WTC11 (cell line): ENCODE data around the gene EXOC6. TPM values are rescaled to one million over a fixed set of nuclear protein-coding genes. Genes with fewer than 3 reads are reported as not detected.
"Not testable (repeated sequence)": the region's sequence is repeated elsewhere in the genome, so short reads cannot be mapped to it uniquely, and the experiment has no call there.

ENCODE experiments used
- ATAC-seq: fragments of 200-7000 bp; cut with Tn5 transposase; 2 replicates; pipeline ENCODE4 v1.10.0; 2021; ENCODE audit warnings: mild to moderate bottlenecking, moderate library complexity
- CTCF ChIA-PET: fragments of 300-600 bp; sonication (Branson Sonifier 250); formaldehyde crosslinking; loops from one replicate; lab custom pipeline; 2021; ENCODE audit warnings: antibody characterized with exemption; lab: Charles Lee
- POLR2A ChIA-PET: fragments of 350-600 bp; sonication (Branson Sonifier 250); formaldehyde crosslinking; loops from one replicate; lab custom pipeline; 2021; ENCODE audit warnings: antibody characterized with exemption; lab: Charles Lee
- DNase-seq: peaks from one replicate; pipeline ENCODE4 v3.0.0; 2021; ENCODE audit warnings: low spot score
- H3K27ac Mint-ChIP-seq: 2 replicates; pipeline ENCODE4 v1.8.0; 2021; ENCODE audit warnings: mixed read lengths
- H3K27me3 Mint-ChIP-seq: 2 replicates; pipeline ENCODE4 v1.8.0; 2021; ENCODE audit warnings: low read depth, mild to moderate bottlenecking, moderate library complexity, mixed read lengths
- H3K36me3 Mint-ChIP-seq: 2 replicates; pipeline ENCODE4 v1.8.0; 2021; ENCODE audit warnings: mixed read lengths
- H3K4me1 Mint-ChIP-seq: 2 replicates; pipeline ENCODE4 v1.8.0; 2022; ENCODE audit warnings: mixed read lengths
- H3K4me3 Mint-ChIP-seq: 2 replicates; pipeline ENCODE4 v1.8.0; 2021; ENCODE audit warnings: mild to moderate bottlenecking, moderate library complexity, mixed read lengths
- H3K9me3 Mint-ChIP-seq: 2 replicates; pipeline ENCODE4 v1.8.0; 2021; ENCODE audit warnings: mixed read lengths
- ATF1 ChIP-seq: sonication (generic); formaldehyde crosslinking; IDR thresholded peaks from 2 replicates; pipeline ENCODE4 v1.8.1; 2023; ENCODE audit warnings: mild to moderate bottlenecking, moderate library complexity, missing genetic modification reagents
- CREM ChIP-seq: sonication (generic); formaldehyde crosslinking; IDR thresholded peaks from 2 replicates; pipeline ENCODE4 v1.8.1; 2022; ENCODE audit warnings: mild to moderate bottlenecking, missing genetic modification reagents, moderate library complexity
- EMX1 ChIP-seq: fragments of 250-450 bp; sonication (Bioruptor Pico); IDR thresholded peaks from 2 replicates; pipeline ENCODE4 v1.8.0; 2021; ENCODE audit warnings: mild to moderate bottlenecking
- ESRRA ChIP-seq: sonication (generic); formaldehyde crosslinking; IDR thresholded peaks from 2 replicates; pipeline ENCODE4 v1.8.1; 2022; ENCODE audit warnings: mild to moderate bottlenecking, missing genetic modification reagents, borderline replicate concordance
- GRHL2 ChIP-seq: fragments of 250-450 bp; sonication (Bioruptor Pico); IDR thresholded peaks from 2 replicates; pipeline ENCODE4 v1.8.0; 2022; ENCODE audit warnings: mild to moderate bottlenecking, moderate library complexity; ENCODE audit not compliant: insufficient replicate concordance, severe bottlenecking
- HMGA2 ChIP-seq: fragments of 250-450 bp; sonication (Bioruptor Pico); IDR thresholded peaks from 2 replicates; pipeline ENCODE4 v1.4.0; 2021; ENCODE audit warnings: mild to moderate bottlenecking, moderate library complexity
- JAZF1 ChIP-seq: fragments of 250-450 bp; sonication (Bioruptor Pico); IDR thresholded peaks from 2 replicates; pipeline ENCODE4 v1.9.0; 2021; ENCODE audit warnings: moderate library complexity, mild to moderate bottlenecking, inconsistent platforms
- KAT7 ChIP-seq: sonication (generic); formaldehyde crosslinking; IDR thresholded peaks from 2 replicates; pipeline ENCODE4 v1.8.1; 2023; ENCODE audit warnings: missing genetic modification reagents, mild to moderate bottlenecking, borderline replicate concordance
- NFATC4 ChIP-seq: fragments of 250-450 bp; sonication (Bioruptor Pico); IDR thresholded peaks from 2 replicates; pipeline ENCODE4 v1.9.0; 2021; ENCODE audit warnings: mild to moderate bottlenecking
- NFYB ChIP-seq: sonication (generic); formaldehyde crosslinking; conservative IDR thresholded peaks from 2 replicates; pipeline ENCODE4 v1.8.0; 2022; ENCODE audit warnings: low read depth, missing genetic modification reagents
- NR2C2 ChIP-seq: sonication (generic); formaldehyde crosslinking; IDR thresholded peaks from 2 replicates; pipeline ENCODE4 v1.8.0; 2022; ENCODE audit warnings: mild to moderate bottlenecking, missing genetic modification reagents
- OVOL2 ChIP-seq: fragments of 250-450 bp; sonication (Bioruptor Pico); IDR thresholded peaks from 2 replicates; pipeline ENCODE4 v1.9.0; 2021; ENCODE audit warnings: mild to moderate bottlenecking, borderline replicate concordance
- ZBTB21 ChIP-seq: sonication (generic); formaldehyde crosslinking; IDR thresholded peaks from 2 replicates; pipeline ENCODE4 v1.8.1; 2023; ENCODE audit warnings: mild to moderate bottlenecking, missing genetic modification reagents, borderline replicate concordance
- ZNF138 ChIP-seq: sonication (generic); formaldehyde crosslinking; conservative IDR thresholded peaks from 2 replicates; pipeline ENCODE4 v1.8.1; 2022; ENCODE audit warnings: mild to moderate bottlenecking, moderate library complexity, missing genetic modification reagents
- total RNA-seq: library from RNA; stranded (reverse); gene quantifications from 3 replicates; pipeline ENCODE4 v1.2.3, GENCODE V29; 2021
- TF ChIP-seq, protein P1 (sequence below): sonication (generic); formaldehyde crosslinking; IDR thresholded peaks from 2 replicates; pipeline ENCODE4 v1.8.1; 2023; ENCODE audit warnings: mild to moderate bottlenecking, moderate library complexity, missing genetic modification reagents
- TF ChIP-seq, protein P2 (sequence below): sonication (generic); formaldehyde crosslinking; IDR thresholded peaks from 2 replicates; pipeline ENCODE4 v1.8.0; 2022; ENCODE audit warnings: missing genetic modification reagents
- TF ChIP-seq, protein P3 (sequence below): sonication (generic); formaldehyde crosslinking; IDR thresholded peaks from 2 replicates; pipeline ENCODE4 v1.8.1; 2023; ENCODE audit warnings: mild to moderate bottlenecking, missing genetic modification reagents
- TF ChIP-seq, protein P4 (sequence below): sonication (generic); formaldehyde crosslinking; IDR thresholded peaks from 2 replicates; pipeline ENCODE4 v1.8.0; 2022; ENCODE audit warnings: mild to moderate bottlenecking, missing genetic modification reagents
- TF ChIP-seq, protein P5 (sequence below): sonication (generic); formaldehyde crosslinking; IDR thresholded peaks from 2 replicates; pipeline ENCODE4 v1.8.1; 2022; ENCODE audit warnings: missing genetic modification reagents, borderline replicate concordance
- TF ChIP-seq, protein P6 (sequence below): sonication (generic); formaldehyde crosslinking; IDR thresholded peaks from 2 replicates; pipeline ENCODE4 v1.8.1; 2022; ENCODE audit warnings: mild to moderate bottlenecking, missing genetic modification reagents, moderate library complexity, borderline replicate concordance
- TF ChIP-seq, protein P7 (sequence below): fragments of 250-450 bp; sonication (Bioruptor Pico); IDR thresholded peaks from 2 replicates; pipeline ENCODE4 v1.8.0; 2021; ENCODE audit warnings: mild to moderate bottlenecking

Gene EXOC6
- total RNA-seq, 1 experiment from 2014 or later, result 5.0 TPM

DNA sequence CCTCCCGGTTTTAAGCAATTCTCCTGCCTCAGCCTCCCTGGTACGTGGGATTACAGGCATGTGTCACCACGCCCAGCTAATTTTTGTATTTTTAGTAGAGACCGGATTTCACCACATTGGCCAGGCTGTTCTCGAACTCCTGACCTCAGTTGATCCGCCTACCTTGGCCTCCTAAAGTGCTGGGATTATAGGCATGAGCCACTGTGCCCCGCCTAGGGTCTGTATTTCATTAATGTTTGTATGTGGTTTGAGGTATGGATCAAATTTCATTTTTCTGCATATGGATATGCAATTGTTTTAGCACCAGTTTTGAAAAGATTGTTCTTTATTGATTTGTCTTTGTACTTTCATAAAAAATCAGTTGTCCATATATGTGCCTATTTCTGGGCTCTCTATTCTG, 251.3 kb downstream of the EXOC6 start (continued):
- TF ChIP-seq, protein P1, sequence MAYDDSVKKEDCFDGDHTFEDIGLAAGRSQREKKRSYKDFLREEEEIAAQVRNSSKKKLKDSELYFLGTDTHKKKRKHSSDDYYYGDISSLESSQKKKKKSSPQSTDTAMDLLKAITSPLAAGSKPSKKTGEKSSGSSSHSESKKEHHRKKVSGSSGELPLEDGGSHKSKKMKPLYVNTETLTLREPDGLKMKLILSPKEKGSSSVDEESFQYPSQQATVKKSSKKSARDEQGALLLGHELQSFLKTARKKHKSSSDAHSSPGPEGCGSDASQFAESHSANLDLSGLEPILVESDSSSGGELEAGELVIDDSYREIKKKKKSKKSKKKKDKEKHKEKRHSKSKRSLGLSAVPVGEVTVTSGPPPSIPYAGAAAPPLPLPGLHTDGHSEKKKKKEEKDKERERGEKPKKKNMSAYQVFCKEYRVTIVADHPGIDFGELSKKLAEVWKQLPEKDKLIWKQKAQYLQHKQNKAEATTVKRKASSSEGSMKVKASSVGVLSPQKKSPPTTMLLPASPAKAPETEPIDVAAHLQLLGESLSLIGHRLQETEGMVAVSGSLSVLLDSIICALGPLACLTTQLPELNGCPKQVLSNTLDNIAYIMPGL (CRISPR knock-in tag), result no peak
- TF ChIP-seq ZNF138 (CRISPR knock-in tag), result no peak
- TF ChIP-seq GRHL2, result no peak
- TF ChIP-seq, protein P2, sequence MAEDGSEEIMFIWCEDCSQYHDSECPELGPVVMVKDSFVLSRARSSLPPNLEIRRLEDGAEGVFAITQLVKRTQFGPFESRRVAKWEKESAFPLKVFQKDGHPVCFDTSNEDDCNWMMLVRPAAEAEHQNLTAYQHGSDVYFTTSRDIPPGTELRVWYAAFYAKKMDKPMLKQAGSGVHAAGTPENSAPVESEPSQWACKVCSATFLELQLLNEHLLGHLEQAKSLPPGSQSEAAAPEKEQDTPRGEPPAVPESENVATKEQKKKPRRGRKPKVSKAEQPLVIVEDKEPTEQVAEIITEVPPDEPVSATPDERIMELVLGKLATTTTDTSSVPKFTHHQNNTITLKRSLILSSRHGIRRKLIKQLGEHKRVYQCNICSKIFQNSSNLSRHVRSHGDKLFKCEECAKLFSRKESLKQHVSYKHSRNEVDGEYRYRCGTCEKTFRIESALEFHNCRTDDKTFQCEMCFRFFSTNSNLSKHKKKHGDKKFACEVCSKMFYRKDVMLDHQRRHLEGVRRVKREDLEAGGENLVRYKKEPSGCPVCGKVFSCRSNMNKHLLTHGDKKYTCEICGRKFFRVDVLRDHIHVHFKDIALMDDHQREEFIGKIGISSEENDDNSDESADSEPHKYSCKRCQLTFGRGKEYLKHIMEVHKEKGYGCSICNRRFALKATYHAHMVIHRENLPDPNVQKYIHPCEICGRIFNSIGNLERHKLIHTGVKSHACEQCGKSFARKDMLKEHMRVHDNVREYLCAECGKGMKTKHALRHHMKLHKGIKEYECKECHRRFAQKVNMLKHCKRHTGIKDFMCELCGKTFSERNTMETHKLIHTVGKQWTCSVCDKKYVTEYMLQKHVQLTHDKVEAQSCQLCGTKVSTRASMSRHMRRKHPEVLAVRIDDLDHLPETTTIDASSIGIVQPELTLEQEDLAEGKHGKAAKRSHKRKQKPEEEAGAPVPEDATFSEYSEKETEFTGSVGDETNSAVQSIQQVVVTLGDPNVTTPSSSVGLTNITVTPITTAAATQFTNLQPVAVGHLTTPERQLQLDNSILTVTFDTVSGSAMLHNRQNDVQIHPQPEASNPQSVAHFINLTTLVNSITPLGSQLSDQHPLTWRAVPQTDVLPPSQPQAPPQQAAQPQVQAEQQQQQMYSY (CRISPR knock-in tag), result no peak
- no peak for TF ChIP-seq EMX1 (CRISPR knock-in tag)
- no peak for TF ChIP-seq KAT7 (CRISPR knock-in tag)
- TF ChIP-seq NFYB (CRISPR knock-in tag), result no peak

DNA sequence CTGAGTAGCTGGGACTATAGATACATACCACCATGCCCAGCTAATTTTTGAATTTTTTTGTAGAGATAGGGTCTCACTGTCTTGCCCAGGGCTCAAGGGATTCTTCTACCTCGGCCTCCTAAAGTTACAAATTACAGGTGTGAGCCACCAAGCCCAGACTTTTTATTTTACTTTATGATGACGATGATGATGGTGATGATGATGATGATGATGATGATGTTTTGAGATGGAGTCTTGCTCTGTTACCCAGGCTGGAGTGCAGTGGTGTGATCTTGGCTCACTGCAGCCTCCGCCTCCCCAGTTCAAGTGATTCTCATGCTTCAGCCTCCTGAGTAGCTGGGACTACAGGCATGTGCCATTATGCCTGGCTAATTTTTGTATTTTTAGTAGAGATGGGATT, 252.8 kb downstream of the EXOC6 start:
- H3K4me1 Mint-ChIP-seq, H3K27me3 Mint-ChIP-seq, H3K27ac Mint-ChIP-seq, ATAC-seq, DNase-seq, H3K4me3 Mint-ChIP-seq, H3K36me3 Mint-ChIP-seq, POLR2A ChIA-PET: not testable (repeated sequence)
- peaks cover 17% of the 10 kb centered on the region for H3K9me3 Mint-ChIP-seq
- CTCF ChIA-PET, result interaction anchor here (2.3 kb wide), 1 partner anchor 15 kb away, joined by 11 read pairs; no protein-coding TSS in a partner anchor

DNA sequence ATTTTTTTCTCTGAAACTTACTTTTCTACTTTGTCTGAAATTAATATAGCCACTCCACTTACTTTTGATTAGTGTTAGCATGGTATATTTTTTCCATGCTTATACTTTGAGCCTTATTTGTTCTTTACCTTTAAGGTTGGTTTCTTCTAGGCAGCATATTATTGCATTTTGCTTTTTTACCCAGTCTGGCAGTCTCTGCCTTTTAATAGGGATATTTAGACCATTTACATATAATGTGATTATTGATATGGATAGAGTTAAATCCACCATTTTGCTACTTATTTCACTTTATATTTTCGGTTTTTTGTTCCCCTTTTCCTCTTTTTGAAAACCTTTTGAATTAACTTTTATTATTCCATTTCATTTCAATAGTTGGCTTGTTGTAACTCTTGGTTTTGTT, 255.6 kb downstream of the EXOC6 start:
- Mint-ChIP-seq H3K27me3 (no peaks in the 10 kb centered on the region), H3K9me3 (peaks cover 17% of the 10 kb centered on the region), H3K4me1 (peaks cover under 1% of the 10 kb centered on the region; the same call in 1 of the 2 replicates), H3K4me3 (no peak overlapping the region), H3K36me3 (peaks cover 4% of the 10 kb centered on the region; the same call in 1 of the 2 replicates), H3K27ac (no peak overlapping the region)
- ChIA-PET CTCF (interaction anchor here (2.2 kb wide), 1 partner anchor 12 kb away, joined by 13 read pairs; no protein-coding TSS in a partner anchor), POLR2A (no interaction called here)
- ATAC-seq (no peak), DNase-seq (no peak)
- TF ChIP-seq OVOL2 (CRISPR knock-in tag) (no peak), ZBTB21 (CRISPR knock-in tag) (no peak), CREM (no peak), NR2C2 (CRISPR knock-in tag) (no peak), JAZF1 (no peak), EMX1 (CRISPR knock-in tag) (no peak), GRHL2 (no peak), ESRRA (CRISPR knock-in tag) (no peak), NFATC4 (CRISPR knock-in tag) (no peak), HMGA2 (CRISPR knock-in tag) (no peak), ATF1 (no peak)
- TF ChIP-seq, protein P3, sequence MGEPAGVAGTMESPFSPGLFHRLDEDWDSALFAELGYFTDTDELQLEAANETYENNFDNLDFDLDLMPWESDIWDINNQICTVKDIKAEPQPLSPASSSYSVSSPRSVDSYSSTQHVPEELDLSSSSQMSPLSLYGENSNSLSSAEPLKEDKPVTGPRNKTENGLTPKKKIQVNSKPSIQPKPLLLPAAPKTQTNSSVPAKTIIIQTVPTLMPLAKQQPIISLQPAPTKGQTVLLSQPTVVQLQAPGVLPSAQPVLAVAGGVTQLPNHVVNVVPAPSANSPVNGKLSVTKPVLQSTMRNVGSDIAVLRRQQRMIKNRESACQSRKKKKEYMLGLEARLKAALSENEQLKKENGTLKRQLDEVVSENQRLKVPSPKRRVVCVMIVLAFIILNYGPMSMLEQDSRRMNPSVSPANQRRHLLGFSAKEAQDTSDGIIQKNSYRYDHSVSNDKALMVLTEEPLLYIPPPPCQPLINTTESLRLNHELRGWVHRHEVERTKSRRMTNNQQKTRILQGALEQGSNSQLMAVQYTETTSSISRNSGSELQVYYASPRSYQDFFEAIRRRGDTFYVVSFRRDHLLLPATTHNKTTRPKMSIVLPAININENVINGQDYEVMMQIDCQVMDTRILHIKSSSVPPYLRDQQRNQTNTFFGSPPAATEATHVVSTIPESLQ (CRISPR knock-in tag), result no peak
- TF ChIP-seq, protein P4, sequence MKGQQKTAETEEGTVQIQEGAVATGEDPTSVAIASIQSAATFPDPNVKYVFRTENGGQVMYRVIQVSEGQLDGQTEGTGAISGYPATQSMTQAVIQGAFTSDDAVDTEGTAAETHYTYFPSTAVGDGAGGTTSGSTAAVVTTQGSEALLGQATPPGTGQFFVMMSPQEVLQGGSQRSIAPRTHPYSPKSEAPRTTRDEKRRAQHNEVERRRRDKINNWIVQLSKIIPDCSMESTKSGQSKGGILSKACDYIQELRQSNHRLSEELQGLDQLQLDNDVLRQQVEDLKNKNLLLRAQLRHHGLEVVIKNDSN (CRISPR knock-in tag), result no peak
- TF ChIP-seq, protein P5, sequence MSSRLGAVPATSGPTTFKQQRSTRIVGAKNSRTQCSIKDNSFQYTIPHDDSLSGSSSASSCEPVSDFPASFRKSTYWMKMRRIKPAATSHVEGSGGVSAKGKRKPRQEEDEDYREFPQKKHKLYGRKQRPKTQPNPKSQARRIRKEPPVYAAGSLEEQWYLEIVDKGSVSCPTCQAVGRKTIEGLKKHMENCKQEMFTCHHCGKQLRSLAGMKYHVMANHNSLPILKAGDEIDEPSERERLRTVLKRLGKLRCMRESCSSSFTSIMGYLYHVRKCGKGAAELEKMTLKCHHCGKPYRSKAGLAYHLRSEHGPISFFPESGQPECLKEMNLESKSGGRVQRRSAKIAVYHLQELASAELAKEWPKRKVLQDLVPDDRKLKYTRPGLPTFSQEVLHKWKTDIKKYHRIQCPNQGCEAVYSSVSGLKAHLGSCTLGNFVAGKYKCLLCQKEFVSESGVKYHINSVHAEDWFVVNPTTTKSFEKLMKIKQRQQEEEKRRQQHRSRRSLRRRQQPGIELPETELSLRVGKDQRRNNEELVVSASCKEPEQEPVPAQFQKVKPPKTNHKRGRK, result no peak
- TF ChIP-seq, protein P6, sequence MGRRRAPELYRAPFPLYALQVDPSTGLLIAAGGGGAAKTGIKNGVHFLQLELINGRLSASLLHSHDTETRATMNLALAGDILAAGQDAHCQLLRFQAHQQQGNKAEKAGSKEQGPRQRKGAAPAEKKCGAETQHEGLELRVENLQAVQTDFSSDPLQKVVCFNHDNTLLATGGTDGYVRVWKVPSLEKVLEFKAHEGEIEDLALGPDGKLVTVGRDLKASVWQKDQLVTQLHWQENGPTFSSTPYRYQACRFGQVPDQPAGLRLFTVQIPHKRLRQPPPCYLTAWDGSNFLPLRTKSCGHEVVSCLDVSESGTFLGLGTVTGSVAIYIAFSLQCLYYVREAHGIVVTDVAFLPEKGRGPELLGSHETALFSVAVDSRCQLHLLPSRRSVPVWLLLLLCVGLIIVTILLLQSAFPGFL (CRISPR knock-in tag), result no peak
- TF ChIP-seq, protein P7, sequence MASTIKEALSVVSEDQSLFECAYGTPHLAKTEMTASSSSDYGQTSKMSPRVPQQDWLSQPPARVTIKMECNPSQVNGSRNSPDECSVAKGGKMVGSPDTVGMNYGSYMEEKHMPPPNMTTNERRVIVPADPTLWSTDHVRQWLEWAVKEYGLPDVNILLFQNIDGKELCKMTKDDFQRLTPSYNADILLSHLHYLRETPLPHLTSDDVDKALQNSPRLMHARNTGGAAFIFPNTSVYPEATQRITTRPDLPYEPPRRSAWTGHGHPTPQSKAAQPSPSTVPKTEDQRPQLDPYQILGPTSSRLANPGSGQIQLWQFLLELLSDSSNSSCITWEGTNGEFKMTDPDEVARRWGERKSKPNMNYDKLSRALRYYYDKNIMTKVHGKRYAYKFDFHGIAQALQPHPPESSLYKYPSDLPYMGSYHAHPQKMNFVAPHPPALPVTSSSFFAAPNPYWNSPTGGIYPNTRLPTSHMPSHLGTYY (CRISPR knock-in tag), result no peak
